ENCODE data around the gene NEK6.

Gene NEK6

GRCh38 chr9:124296796-124297550 is 39.2 kb downstream of the NEK6 start:
- no peak for DNase-seq (ENCODE audit: low read depth)

- DNase-seq (ENCODE audit: low read depth): no peak
These were observed 39.8 kb downstream of the NEK6 start for GRCh38 chr9:124297551-124297901.

GRCh38 chr9:124297915-124298645 is 40.3 kb downstream of the NEK6 start:
- DNase-seq (ENCODE audit: low read depth): no peak

GRCh38 chr9:124298646-124299235 is 41.0 kb downstream of the NEK6 start:
- DNase-seq (ENCODE audit: low read depth): no peak

GRCh38 chr9:124299515-124300090 is 41.9 kb downstream of the NEK6 start:
- no peak for DNase-seq (ENCODE audit: low read depth)

- DNase-seq (ENCODE audit: low read depth): no peak
These were observed 42.6 kb downstream of the NEK6 start for GRCh38 chr9:124300312-124300711.

- DNase-seq (ENCODE audit: low read depth): no peak
These were observed 45.2 kb downstream of the NEK6 start for GRCh38 chr9:124302921-124303320.

GRCh38 chr9:124303762-124304161 is 46.0 kb downstream of the NEK6 start:
- DNase-seq (ENCODE audit: low read depth): no peak

GRCh38 chr9:124304285-124304684 is 46.5 kb downstream of the NEK6 start:
- DNase-seq (ENCODE audit: low read depth): no peak

GRCh38 chr9:124306098-124306735 is 48.5 kb downstream of the NEK6 start:
- DNase-seq (ENCODE audit: low read depth): no peak

- DNase-seq (ENCODE audit: low read depth): no peak
These were observed 49.8 kb downstream of the NEK6 start for GRCh38 chr9:124307379-124308030.

GRCh38 chr9:124308606-124309491 is 51.1 kb downstream of the NEK6 start:
- no peak for DNase-seq (ENCODE audit: low read depth)

- DNase-seq (ENCODE audit: low read depth): no peak
These were observed 51.9 kb downstream of the NEK6 start for GRCh38 chr9:124309667-124310084.

GRCh38 chr9:124311283-124311682 is 53.5 kb downstream of the NEK6 start:
- DNase-seq (ENCODE audit: low read depth): no peak

- DNase-seq (ENCODE audit: low read depth): no peak
These were observed 54.8 kb downstream of the NEK6 start for GRCh38 chr9:124312290-124313265.

- no peak for DNase-seq (ENCODE audit: low read depth)
These were observed 56.2 kb downstream of the NEK6 start for GRCh38 chr9:124313940-124314339.

GRCh38 chr9:124315882-124316281 is 58.1 kb downstream of the NEK6 start:
- DNase-seq (ENCODE audit: low read depth): no peak

GRCh38 chr9:124320062-124320973 is 62.6 kb downstream of the NEK6 start:
- DNase-seq (ENCODE audit: low read depth): peak; percentile 22

GRCh38 chr9:124321416-124321815 is 63.7 kb downstream of the NEK6 start:
- DNase-seq (ENCODE audit: low read depth): no peak
